Camera-type eye (tissue), 1 donor: Measurements from ENCODE around the gene WRAP73. TPM values are rescaled to one million over a fixed set of nuclear protein-coding genes. Genes with fewer than 3 reads are reported as not detected.

Experiments used
- total RNA-seq: library from RNA; depleted of rRNA; stranded (reverse); fragments of >200 nt; gene quantifications from one replicate; pipeline ENCODE4 v1.2.3, GENCODE V29; 2014

The WRAP73 gene, protein sequence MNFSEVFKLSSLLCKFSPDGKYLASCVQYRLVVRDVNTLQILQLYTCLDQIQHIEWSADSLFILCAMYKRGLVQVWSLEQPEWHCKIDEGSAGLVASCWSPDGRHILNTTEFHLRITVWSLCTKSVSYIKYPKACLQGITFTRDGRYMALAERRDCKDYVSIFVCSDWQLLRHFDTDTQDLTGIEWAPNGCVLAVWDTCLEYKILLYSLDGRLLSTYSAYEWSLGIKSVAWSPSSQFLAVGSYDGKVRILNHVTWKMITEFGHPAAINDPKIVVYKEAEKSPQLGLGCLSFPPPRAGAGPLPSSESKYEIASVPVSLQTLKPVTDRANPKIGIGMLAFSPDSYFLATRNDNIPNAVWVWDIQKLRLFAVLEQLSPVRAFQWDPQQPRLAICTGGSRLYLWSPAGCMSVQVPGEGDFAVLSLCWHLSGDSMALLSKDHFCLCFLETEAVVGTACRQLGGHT
- 26.2 TPM for total RNA-seq

DNA sequence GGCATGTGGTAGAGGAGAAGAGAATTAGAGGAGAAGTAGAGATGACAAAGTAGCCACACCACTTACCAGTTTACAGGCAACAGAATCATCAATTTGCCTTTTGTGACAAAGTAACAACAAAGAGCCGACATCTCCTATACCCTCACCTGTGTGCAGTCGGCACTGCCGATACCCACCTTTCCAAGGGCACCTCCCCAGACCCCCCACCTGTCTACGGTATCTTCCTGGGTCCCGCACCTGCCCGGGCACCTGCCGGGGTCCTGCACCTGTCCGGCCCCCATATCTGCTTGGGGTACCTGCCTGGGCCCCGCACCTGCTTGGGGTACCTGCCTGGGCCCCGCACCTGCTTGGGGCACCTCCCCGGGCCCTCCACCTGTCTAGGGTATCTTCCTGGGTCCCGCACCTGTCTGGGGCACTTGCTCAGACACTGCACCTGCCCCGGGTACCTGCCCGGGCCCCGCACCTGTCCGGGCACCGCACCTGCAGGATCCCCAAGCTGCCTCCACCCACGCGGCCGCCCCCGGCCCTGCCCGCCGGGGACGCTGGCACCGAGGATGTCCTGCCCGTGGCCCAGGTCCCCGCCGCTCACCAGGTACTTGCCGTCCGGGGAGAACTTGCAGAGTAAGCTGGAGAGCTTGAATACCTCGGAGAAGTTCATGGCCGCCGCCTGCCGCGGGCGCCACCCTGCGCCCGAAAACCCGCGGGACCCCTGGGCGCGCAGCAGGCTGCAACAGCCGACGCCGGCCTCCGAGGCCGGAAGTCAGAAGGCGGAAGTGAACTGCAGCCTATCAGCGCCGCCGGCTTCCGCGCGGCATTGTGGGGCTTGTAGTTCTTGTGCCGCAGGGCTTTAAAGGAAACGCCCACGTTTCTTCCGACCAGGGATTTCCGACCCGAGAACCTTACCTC, at the start of gene WRAP73:
Gene WRAP73, minus strand, starts transcription at position 762 of the 906 bp plus-strand sequence. Its CDS starts 104 bp downstream, at position 658.

GRCh38 chr1:3651930-3652547, 2.1 kb upstream of the WRAP73 start, which contains the start of gene TP73:
Gene TP73, plus strand, starts transcription at chr1:3652516. Its CDS starts 29,850 bp downstream, at chr1:3682366.

GRCh38 chr1:3624200-3625136, 25.4 kb downstream of the WRAP73 start, which contains the start of gene TPRG1L:
Gene TPRG1L, plus strand, starts transcription at chr1:3625015. Its CDS starts 58 bp downstream, at chr1:3625073.

DNA sequence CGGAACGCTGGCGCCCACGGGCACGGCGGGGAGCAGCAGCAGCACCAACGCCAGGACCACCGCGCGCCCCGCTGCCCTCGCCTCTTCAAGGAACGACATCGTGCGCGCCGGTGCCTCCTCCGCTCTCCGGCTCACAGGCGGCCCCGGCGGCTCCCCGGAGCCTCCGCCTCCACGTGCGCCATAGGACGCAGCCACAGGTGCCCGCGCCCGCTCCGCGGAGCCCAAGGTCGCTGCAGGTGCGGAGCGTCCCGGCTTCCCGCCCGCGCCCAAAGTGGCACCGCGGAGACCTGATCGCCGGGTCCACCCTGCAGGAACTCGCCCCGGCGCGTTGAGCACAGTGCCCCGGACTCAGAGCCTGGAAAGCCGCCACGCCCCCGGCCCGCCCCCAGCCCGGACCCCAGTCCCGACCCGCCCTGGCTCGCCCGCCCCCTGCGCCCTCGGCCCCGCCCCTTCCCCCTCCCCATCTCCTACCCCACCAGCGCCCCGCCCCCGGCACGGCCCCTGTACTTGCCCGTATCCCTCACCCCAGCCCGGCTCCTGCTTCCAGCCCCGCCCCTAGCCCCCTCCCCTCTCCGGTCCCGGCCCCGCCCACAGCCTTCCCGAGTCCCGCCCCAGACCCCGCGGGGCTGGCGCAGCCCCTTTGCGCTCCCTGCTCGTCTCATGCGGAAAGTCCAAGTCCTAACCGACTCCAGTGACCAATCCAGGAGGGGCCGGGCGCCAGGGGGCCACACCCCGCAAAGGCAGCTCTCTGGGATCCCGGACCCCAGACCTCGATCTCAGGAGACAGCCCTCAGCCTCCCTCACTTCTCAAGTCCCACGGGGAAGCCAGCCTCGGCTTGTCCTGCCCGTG, 38.5 kb downstream of the WRAP73 start, which contains the start of gene MEGF6:
Gene MEGF6, minus strand, starts transcription at position 339 of the 850 bp plus-strand sequence. Its CDS starts 240 bp downstream, at position 99.

Other genes starting within 250 kb of the WRAP73 start
- gene ARHGEF16, start 195.4 kb downstream of the WRAP73 start, total RNA-seq = 2.3 TPM
- gene MEGF6, start 38.6 kb downstream of the WRAP73 start, total RNA-seq = 32.8 TPM
- 32.6 TPM for gene TPRG1L, start 25.1 kb downstream of the WRAP73 start, total RNA-seq
- 1.5 TPM for gene TP73, start 2.4 kb upstream of the WRAP73 start, total RNA-seq
- gene CCDC27, start 102.3 kb upstream of the WRAP73 start, total RNA-seq = not detected
- gene SMIM1, start 122.6 kb upstream of the WRAP73 start, total RNA-seq = 2.1 TPM
- gene LRRC47, start 146.4 kb upstream of the WRAP73 start, total RNA-seq = 44.5 TPM
- gene CEP104, start 207.1 kb upstream of the WRAP73 start, total RNA-seq = 47.6 TPM
- gene DFFB, start 207.4 kb upstream of the WRAP73 start, total RNA-seq = 11.7 TPM